ENCODE measurements around the gene AAR2. TPM values are rescaled to one million over a fixed set of nuclear protein-coding genes. Genes with fewer than 3 reads are reported as not detected.
A peak's percentile ranks its signal among the peaks of the same experiment; 100 is the strongest.

The AAR2 gene
- total RNA-seq, 1 donor from 2014 or later, result 32.8 TPM

DNA sequence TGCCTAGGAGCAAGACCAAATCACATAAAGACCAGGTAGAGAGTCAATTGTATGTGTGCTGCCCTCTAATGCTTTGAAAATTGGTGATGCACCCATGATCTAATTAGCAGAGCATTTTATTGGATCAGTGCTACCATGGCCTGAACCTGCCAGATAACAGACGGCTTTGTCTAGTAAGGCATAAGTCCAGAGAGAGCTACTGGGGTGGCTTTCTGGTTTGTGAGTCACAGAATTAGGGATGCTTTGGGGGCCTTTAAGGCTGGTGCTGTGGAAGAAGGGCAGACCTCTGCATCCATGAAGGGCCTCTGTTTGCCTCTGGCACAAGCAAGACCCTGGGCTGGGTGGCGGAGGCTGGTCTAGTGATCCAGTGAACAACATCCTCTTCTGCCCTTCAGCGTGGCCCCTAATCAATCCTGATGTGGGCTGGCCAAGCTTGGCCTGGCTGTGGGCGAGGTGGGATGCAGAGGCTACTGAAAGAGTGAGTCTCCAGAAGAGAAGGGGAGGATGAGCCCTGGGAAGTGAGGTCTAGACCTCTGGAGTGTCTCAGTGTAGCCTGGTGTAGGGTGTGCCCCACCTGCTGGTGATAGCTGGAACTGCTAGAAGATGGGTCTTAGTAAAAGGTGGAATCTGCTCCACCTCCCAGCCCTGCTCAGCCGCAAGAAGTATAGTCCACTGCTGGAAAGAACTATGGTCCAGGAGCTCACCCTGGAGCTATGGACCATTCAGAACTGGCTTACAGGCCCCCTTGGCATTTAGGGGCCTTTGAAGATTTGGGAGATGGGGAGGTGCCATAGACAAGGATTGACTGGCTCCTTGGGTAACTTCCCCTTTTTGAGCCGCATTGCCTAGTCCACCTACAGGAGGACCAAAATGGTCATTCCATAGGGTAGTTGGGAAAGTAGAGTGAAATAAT is 36.7 kb upstream of the AAR2 start:
- TF ChIP-seq CTCF (IDR thresholded peaks at IDR 0.05), result peak; percentile 91
- peaks cover 12% of the 10 kb centered on the region for H3K36me3 Mint-ChIP-seq (ENCODE audit: unreplicated experiment)
- no peak overlapping the region for H3K27ac Mint-ChIP-seq (ENCODE audit: unreplicated experiment)
- no peak overlapping the region for H3K4me3 Mint-ChIP-seq (ENCODE audit: unreplicated experiment)
- H3K9me3 Mint-ChIP-seq (ENCODE audit: unreplicated experiment), result no peaks in the 10 kb centered on the region
- peak; percentile 92 for DNase-seq (ENCODE audit: extremely low spot score, unreplicated experiment)
- no peaks in the 10 kb centered on the region for H3K4me1 Mint-ChIP-seq (ENCODE audit: unreplicated experiment)
- no peaks in the 10 kb centered on the region for H3K27me3 Mint-ChIP-seq (ENCODE audit: unreplicated experiment)

- Mint-ChIP-seq H3K9me3 (ENCODE audit: unreplicated experiment) (no peaks in the 10 kb centered on the region), H3K27me3 (ENCODE audit: unreplicated experiment) (no peaks in the 10 kb centered on the region), H3K4me3 (ENCODE audit: unreplicated experiment) (no peak overlapping the region), H3K36me3 (ENCODE audit: unreplicated experiment) (peaks cover 10% of the 10 kb centered on the region), H3K27ac (ENCODE audit: unreplicated experiment) (no peak overlapping the region), H3K4me1 (ENCODE audit: unreplicated experiment) (no peaks in the 10 kb centered on the region)
- no peak for TF ChIP-seq CTCF (IDR thresholded peaks at IDR 0.05)
- no peak for DNase-seq (ENCODE audit: extremely low spot score, unreplicated experiment)
Observed at GRCh38 chr20:36200451-36200850, 35.8 kb upstream of the AAR2 start.

DNA sequence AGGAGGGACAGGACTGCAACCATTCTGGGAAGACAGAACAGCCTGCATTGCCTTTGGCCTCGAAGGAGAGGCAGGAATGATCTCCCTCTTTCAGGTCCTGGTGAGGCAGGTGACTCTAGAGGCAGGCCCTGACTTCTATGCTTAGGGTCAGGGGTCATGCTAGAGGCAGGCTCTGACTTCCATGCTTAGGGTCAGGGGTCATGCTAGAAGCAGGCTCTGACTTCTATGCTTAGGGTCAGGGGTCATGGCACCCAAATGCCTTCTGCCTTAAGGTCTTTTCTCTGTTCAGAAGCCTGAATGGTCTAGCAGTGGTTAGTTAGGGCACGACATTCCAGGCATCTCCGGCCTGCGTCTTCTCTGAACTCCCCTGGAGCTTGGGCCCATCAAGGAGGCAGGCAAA is 35.1 kb upstream of the AAR2 start:
- Mint-ChIP-seq H3K4me1 (ENCODE audit: unreplicated experiment) (no peaks in the 10 kb centered on the region), H3K4me3 (ENCODE audit: unreplicated experiment) (no peak overlapping the region), H3K27me3 (ENCODE audit: unreplicated experiment) (no peaks in the 10 kb centered on the region), H3K36me3 (ENCODE audit: unreplicated experiment) (peaks cover 9% of the 10 kb centered on the region), H3K27ac (ENCODE audit: unreplicated experiment) (no peak overlapping the region), H3K9me3 (ENCODE audit: unreplicated experiment) (no peaks in the 10 kb centered on the region)
- no peak for TF ChIP-seq CTCF (IDR thresholded peaks at IDR 0.05)
- DNase-seq (ENCODE audit: extremely low spot score, unreplicated experiment), result no peak

GRCh38 chr20:36202891-36203338 is 33.4 kb upstream of the AAR2 start:
- Mint-ChIP-seq H3K9me3 (ENCODE audit: unreplicated experiment) (no peaks in the 10 kb centered on the region), H3K4me1 (ENCODE audit: unreplicated experiment) (no peaks in the 10 kb centered on the region), H3K4me3 (ENCODE audit: unreplicated experiment) (no peak overlapping the region), H3K27ac (ENCODE audit: unreplicated experiment) (no peak overlapping the region), H3K27me3 (ENCODE audit: unreplicated experiment) (no peaks in the 10 kb centered on the region), H3K36me3 (ENCODE audit: unreplicated experiment) (peaks cover 10% of the 10 kb centered on the region)
- TF ChIP-seq CTCF (IDR thresholded peaks at IDR 0.05), result peak; percentile 97
- peak; percentile 91 for DNase-seq (ENCODE audit: extremely low spot score, unreplicated experiment)

GRCh38 chr20:36203861-36204260 is 32.4 kb upstream of the AAR2 start:
- TF ChIP-seq CTCF (IDR thresholded peaks at IDR 0.05), result no peak
- Mint-ChIP-seq H3K4me1 (ENCODE audit: unreplicated experiment) (no peaks in the 10 kb centered on the region), H3K27me3 (ENCODE audit: unreplicated experiment) (no peaks in the 10 kb centered on the region), H3K27ac (ENCODE audit: unreplicated experiment) (no peak overlapping the region), H3K4me3 (ENCODE audit: unreplicated experiment) (no peak overlapping the region), H3K36me3 (ENCODE audit: unreplicated experiment) (peaks cover 12% of the 10 kb centered on the region), H3K9me3 (ENCODE audit: unreplicated experiment) (no peaks in the 10 kb centered on the region)
- DNase-seq (ENCODE audit: extremely low spot score, unreplicated experiment), result no peak

Data from osteocyte (in vitro differentiated cells).